Left renal cortex interstitium (tissue), 4 donors: ENCODE results near the gene FOXP1. TPM values are rescaled to one million over a fixed set of nuclear protein-coding genes. Genes with fewer than 3 reads are reported as not detected.

Source experiments
- DNase-seq, 4 donors: peaks; one replicate each; pipeline ENCODE4 v3.0.0-alpha.2; 2013; ENCODE audit warnings: low read depth in 4 of 4, low spot score in 2 of 4, missing footprints in 1 of 4
- polyA plus RNA-seq, 4 donors: library from polyadenylated mRNA; unstranded; fragments of 120-200 nt; gene quantifications; one replicate each; pipeline ENCODE4 v1.2.1, GENCODE V29; 2013; ENCODE audit not compliant: insufficient read length in 4 of 4

The FOXP1 gene
- polyA plus RNA-seq, 4 donors: 31.2 to 45.8 (median 38.9) TPM

DNA sequence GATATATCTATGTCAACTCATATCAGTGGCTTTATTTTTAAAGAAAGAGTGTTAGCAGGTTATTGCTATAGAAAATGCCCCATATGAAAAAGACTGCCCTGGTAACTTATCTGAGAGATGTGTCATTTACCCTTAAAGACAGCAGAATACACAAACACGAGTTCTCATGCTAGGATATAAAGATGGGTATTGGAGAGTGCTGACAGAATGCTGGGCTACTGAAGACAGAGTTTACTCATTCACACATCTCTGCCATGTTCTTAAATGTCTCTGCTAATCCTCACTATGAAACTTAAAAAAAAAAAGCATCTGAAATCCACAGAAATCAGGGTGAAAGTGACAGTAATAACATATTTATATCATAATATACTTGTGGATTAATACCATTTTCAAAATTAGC lies 126.7 kb downstream of the FOXP1 start:
- no peak for DNase-seq

GRCh38 chr3:71456156-71456555 lies 127.4 kb downstream of the FOXP1 start:
- no peak for DNase-seq

DNA sequence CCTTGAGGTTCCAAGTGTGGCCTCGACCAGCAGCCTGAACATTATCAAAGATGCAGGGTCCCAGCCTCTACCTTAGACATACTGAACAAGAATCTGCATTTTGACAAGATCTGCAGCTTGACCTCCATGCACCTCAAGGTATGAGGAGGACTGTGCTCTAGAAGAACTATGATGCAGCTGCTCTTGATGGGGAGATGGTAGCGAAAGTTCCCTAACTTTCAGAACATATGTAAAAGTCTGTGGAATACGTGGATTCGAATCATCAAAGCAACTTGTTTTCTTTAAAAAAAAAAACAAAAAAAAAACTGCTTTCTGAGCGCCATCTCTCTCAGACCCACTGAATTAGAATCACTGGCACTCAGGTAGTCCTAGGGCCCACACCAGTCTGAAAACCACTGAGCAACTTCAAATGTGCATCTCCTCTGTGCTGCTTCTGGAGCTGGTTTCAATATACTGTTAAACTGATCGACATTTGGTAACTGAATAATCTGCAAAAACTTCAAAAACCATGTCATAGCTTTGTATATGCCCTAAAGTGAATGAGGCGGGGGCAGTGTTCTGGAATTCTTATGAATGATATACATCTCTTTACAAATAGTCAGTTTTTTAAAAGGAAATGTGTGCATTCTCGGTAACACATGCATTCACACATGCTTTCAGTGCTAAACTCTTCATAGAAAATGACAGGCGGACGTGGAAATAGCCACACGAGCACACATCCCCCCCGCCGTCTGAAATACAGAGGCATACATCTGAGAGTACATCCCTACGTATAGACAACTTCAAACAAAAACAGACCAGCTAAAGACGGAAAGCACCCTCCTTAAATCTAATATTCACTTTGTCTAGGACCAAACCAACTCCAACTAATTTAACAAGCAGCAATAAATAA lies 128.8 kb downstream of the FOXP1 start:
- no peak for DNase-seq

GRCh38 chr3:71453822-71454511 lies 129.6 kb downstream of the FOXP1 start:
- DNase-seq: no peak

GRCh38 chr3:71453319-71453718 lies 130.2 kb downstream of the FOXP1 start:
- no peak for DNase-seq

DNA sequence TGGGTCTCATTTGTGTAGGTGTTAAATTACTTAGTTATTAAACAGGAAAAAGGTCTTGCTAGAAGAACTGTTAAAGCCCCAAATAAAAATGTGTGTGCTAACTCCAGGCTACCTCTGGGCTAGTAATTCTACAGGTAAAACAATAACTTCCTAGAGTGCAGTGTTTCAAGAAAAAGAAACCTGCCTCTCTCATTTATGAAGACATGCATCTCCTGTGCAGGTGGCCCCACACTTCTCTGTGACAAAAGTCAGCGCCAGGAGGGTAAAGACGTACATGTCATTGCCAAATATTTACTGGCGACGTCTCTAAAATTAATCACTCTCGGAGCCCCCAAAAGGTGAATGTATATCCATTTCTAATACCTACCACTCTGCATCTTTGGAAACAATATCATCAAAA lies 131.7 kb downstream of the FOXP1 start:
- no peak for DNase-seq

GRCh38 chr3:71451060-71451459 lies 132.5 kb downstream of the FOXP1 start:
- no peak for DNase-seq

DNA sequence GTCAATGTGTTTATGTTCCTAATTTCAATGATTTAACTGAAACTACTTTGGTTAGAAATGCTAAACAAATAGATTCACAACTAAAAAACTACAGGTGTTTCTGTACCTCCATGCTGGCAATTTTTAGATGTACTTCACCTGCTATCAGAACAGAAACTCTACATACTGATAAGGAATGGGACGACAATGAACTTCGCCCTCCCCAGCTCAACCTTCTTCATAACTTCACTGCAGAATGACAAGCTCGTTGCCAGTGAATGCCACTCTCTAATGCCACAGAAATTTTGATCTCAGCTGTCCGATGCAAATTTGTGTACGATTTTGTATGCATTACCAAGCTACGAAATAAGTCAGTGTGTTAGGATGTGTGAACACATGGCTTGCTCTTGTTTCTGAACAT lies 133.4 kb downstream of the FOXP1 start:
- no peak for DNase-seq

DNA sequence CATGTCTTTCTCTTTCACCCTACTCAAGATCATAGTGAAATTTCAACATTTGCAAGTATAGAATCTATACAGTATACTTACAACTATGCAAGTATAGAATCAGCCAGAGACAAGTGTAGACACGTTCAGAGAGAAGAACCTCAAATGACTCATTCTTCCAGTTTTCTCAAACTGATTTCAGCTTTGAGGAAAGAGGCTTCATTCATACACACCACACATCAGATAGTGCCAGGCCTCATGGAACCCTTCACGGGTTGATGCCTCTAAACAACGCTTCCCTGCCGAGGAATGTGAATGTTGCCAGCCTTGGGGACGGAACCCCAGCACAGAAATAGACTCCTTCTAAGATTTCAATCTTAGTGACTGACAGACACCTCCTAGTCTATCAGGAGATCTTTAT lies 135.7 kb downstream of the FOXP1 start:
- no peak for DNase-seq

DNA sequence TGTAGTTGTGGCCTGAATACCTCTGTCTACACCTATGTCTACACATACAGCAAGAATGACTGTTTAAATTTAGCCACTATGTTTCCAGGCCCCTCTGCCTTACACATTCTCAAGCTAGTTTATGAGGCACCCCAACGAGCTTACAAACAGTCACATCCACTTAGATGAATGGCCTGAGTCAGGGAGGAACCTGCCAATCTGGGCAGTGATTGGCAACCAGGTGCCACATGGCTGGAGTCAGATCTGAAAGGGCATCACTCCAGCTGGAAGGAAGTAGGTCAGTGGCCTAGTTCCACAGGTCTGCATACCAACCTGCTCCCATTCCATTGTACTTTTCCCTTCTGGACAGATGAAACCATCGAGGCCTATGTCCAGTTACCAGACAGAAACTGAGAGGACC lies 136.3 kb downstream of the FOXP1 start:
- DNase-seq: no peak

DNA sequence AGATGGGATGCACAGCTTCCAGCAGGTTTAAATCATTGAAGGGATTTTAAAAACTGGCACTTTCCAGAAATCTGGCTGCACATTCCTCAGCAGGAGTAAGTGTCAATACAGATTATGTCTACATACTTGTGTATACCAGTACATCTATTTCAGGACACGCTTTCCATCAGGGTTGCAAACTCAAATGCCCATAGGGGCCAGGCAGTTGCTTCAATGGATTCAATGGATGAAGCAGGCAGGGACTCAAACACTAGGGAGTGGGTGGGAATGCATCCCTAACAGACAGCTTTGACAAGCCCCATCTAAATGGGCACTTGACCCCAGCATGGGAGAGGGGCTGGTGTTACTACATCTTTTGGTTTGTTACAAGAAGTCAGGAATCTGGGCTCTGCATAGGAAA lies 136.8 kb downstream of the FOXP1 start:
- DNase-seq: no peak

DNA sequence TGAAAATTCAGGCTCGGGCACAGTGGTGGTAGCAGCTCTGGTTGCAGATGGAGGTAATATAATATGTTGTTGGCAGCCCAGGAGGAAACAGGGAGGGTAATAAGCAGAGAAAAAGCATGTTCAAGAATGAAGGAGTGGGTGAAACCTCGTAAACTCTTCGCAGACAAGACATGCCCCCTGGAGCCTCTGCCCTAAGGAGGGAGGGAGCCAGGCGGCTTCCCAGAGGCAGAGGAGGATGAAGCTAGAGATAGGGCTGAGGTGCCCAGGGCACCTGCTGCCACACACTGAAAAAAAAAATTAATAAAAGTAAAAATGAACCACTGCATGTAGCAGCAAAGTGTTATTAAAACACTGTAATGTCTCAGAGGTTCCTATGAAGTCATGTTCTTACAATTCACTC lies 137.3 kb downstream of the FOXP1 start:
- no peak for DNase-seq

GRCh38 chr3:71444861-71445259 lies 138.7 kb downstream of the FOXP1 start:
- no peak for DNase-seq

DNA sequence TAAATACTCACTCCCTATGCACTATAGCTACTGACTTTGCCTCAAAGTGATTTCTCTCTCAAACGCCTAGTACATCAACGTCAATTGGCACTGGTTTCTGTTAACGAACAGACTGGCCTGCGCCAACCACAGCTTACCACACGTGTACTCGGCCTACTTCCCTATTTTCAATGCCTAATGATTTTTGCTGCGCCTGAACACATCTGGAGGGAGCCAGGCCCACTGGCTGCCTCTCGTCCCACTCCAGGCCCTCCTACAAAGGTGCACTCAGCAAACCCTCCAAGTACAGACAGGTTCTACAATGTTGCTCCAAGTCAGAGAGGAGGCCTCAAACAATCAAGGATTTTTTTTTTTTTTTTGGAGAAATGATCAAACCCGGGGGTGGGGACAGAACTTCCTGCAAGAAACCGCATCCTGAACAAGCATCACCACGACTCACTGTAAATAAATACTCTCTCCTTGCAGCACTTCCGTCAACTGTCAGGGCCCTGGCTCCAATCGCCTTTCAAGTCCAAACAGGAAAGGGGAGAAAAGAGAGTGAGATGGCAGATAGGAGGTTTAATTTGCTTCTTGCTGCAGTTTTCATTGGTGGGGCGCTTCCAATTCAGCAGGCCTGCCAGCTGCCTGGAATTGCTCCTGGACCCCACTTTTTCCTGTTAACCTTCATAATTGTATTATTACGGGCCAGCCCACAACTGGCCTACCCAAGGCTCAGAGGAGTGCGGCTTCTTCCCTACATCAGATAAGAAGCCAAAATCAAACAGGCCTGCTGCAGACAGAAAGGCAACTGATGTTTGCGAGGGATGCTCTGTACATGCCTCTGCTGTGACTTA lies 139.3 kb downstream of the FOXP1 start:
- DNase-seq: no peak

GRCh38 chr3:71443332-71443731 lies 140.2 kb downstream of the FOXP1 start:
- no peak for DNase-seq

DNA sequence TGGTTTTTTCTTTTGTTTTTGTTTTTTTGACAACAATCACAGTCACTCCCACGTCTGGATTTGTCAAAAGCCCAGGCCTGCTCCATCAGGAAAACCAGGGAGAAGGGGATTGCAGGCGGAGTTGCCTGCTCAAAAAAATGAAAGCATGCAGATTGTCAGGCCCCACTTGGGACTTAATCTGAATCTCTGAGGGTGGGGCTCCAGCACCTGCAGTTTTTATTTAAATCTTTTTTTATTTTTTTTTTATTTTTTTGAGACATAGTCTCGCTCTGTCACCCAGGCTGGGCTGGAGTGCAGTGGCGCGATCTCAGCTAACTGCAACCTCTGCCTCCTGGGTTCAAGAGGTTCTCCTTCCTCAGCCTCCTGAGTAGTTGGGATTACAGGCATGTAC lies 140.9 kb downstream of the FOXP1 start:
- DNase-seq: no peak

- DNase-seq: no peak
Observed at GRCh38 chr3:71441925-71442651, 141.4 kb downstream of the FOXP1 start.

GRCh38 chr3:71441217-71441924 lies 142.2 kb downstream of the FOXP1 start:
- no peak for DNase-seq

DNA sequence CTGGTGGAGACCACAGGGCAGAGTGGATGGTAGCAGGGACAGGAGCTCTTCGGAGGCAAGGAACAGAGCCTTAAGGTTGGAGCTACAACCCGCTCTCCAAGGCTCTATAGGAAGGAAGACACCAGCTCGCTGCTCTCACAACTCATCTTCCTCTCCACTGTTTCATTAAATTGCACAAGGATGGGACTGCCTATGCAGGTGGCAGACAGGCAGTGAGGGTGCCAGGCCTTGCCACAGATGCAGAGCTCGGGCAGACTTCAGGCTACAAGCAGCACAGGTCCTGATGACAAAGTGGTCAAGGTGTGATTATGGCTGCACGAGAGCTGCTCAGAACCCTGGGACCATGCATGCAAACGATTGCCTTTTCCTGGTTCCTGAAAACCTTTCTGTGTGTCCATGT lies 144.6 kb downstream of the FOXP1 start:
- no peak for DNase-seq
